Mesangial cell (primary cell): ENCODE results near the gene ZNF773. TPM values are rescaled to one million over a fixed set of nuclear protein-coding genes. Genes with fewer than 3 reads are reported as not detected.

Source experiments
- total RNA-seq: library from RNA; depleted of rRNA; stranded (reverse); fragments of >200 nt; gene quantifications from 2 replicates; pipeline ENCODE4 v1.2.3, GENCODE V29; 2015

ZNF773 gene
- 3.9 and 13.6 TPM in 2 replicates for total RNA-seq

DNA sequence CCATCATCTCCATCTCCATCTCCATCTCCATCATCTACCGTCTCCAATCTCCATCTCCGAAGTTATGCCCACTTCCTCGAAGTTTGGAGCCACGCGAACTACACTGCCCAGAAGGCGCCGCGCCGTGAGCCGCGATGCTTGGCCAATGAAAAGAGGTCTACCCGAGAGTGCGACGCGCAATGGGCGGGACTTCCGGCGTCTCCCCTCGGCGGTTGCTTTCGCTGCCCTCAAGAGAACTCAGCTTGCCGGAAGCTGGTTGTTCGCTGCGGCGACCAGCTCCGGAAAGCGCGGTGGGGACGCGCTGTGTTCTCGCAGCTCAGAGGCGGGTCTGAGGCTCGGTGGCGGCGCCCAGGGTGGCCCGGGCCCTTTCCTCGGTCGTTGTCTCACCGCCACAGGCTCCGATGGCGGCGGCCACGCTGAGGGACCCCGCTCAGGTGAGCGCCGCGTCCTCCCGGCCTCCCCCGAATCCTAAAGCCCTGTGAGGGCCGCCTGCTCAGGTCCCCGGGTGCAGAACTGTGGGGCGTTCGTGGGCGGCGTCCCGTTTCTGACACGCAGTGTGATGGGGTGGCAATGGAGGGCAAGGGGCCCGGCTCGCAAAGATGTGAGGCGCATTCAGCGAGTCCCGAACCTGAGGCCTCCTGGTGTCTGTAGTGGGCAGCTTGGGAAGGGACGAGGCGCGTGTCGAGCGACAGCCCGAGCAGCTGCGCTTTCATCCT, at the start of gene ZNF773:
TSS of gene ZNF773 (plus strand) at position 259 of the 716 bp plus-strand sequence. CDS start at position 402, 143 bp downstream.

DNA sequence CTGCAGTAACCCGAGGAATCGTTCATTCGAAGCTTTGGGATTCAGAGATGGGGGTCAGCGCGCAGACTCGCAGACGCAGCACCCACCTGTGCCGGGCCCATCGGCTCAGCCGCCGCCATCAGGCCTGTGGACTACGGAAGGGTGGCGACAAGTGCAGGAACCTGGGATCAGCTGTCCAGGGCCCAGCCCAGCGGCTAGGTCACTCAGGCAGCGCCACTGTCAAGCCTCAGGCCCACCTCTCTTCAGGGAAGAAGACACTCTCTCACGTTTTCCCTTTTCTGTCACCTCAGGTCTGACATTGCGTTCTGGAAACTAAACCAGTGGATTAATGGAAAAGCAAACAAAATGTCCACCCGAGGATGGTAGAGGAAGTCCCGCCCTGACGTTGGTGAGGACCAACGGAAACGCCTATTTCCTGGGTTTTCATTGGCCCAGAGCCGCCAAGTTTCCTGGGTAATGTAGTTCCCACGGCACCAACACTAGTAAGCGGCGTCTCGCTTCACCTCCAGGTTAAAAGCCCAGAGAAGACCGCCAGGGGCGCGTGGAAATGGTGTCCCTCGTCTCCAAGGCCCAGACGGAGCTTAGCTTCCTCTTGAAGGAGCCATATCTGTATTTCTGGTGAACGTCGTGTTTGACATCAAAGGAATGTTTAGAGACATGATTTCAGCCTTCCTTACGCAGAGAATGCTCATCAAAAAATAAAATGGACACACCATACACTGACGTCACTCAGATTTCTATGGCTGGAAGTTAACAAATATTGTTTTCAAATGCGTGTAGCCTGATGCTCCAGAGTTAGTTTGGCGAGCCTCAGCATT, 22.3 kb upstream of the ZNF773 start, which contains the start of gene ZNF772:
TSS of gene ZNF772 (minus strand) at position 376 of the 818 bp plus-strand sequence. CDS start at position 119, 257 bp downstream.

GRCh38 chr19:57487477-57488298, 12.1 kb upstream of the ZNF773 start, which contains the start of gene ZNF419:
ZNF419 (plus strand) TSS chr19:57487750; CDS start chr19:57487951, 201 bp downstream.

GRCh38 chr19:57527136-57527881, 27.6 kb downstream of the ZNF773 start, which contains the start of gene ZNF549:
ZNF549 (plus strand) TSS chr19:57527356; CDS start chr19:57527574, 218 bp downstream.

Other genes with a start within 250 kb of the ZNF773 start
- 31.4 and 54.5 TPM in 2 replicates for gene ZNF460, start 219.5 kb upstream of the ZNF773 start, total RNA-seq
- gene ZNF543, start 179.5 kb upstream of the ZNF773 start, total RNA-seq: 3.3 and 6.3 TPM in 2 replicates
- gene ZNF304, start 148.7 kb upstream of the ZNF773 start, total RNA-seq: 3.6 and 5.5 TPM in 2 replicates
- 12.2 and 15.1 TPM in 2 replicates for gene TRAPPC2B, start 136.4 kb upstream of the ZNF773 start, total RNA-seq
- gene ZNF547, start 136.4 kb upstream of the ZNF773 start, total RNA-seq: 0.65 and 0.89 TPM in 2 replicates
- gene ZNF548, start 110.1 kb upstream of the ZNF773 start, total RNA-seq: 6.2 and 9.1 TPM in 2 replicates
- 4.1 TPM in 2 replicates for gene ZNF17, start 88.8 kb upstream of the ZNF773 start, total RNA-seq
- 7.5 and 16.3 TPM in 2 replicates for gene ZNF749, start 64.6 kb upstream of the ZNF773 start, total RNA-seq
- under 0.01 TPM in 1 of 2 replicates, not detected in the other for gene VN1R1, start 42.8 kb upstream of the ZNF773 start, total RNA-seq
- gene ZNF772, start 22.4 kb upstream of the ZNF773 start, total RNA-seq: 3.9 and 11.2 TPM in 2 replicates
- gene ZNF419, start 12.2 kb upstream of the ZNF773 start, total RNA-seq: 3.7 and 9.6 TPM in 2 replicates
- 2.3 and 4.6 TPM in 2 replicates for gene ZNF549, start 27.4 kb downstream of the ZNF773 start, total RNA-seq
- 2.8 and 3.9 TPM in 2 replicates for gene ZNF550, start 59.9 kb downstream of the ZNF773 start, total RNA-seq
- gene ZNF416, start 79.0 kb downstream of the ZNF773 start, total RNA-seq: 2.6 and 4.2 TPM in 2 replicates
- gene ZIK1, start 84.2 kb downstream of the ZNF773 start, total RNA-seq: 4.1 and 7.5 TPM in 2 replicates
- 3.5 and 4.1 TPM in 2 replicates for gene ZNF530, start 99.9 kb downstream of the ZNF773 start, total RNA-seq
- 9.6 and 17.4 TPM in 2 replicates for gene ZNF134, start 114.3 kb downstream of the ZNF773 start, total RNA-seq
- 4.2 and 7.5 TPM in 2 replicates for gene ZNF211, start 133.2 kb downstream of the ZNF773 start, total RNA-seq
- gene ZSCAN4, start 169.0 kb downstream of the ZNF773 start, total RNA-seq: not detected in 2 replicates
- 4.6 and 7.2 TPM in 2 replicates for gene ZNF551, start 182.0 kb downstream of the ZNF773 start, total RNA-seq
- gene ZNF154, start 209.3 kb downstream of the ZNF773 start, total RNA-seq: 0.98 and 2.2 TPM in 2 replicates
- 2.9 and 4.7 TPM in 2 replicates for gene ZNF671, start 227.7 kb downstream of the ZNF773 start, total RNA-seq
- gene ZNF776, start 246.9 kb downstream of the ZNF773 start, total RNA-seq: 8.0 and 14.2 TPM in 2 replicates